ENCODE data around the gene MOCS1.

MOCS1 gene

GRCh38 chr6:39899554-39900295, 34.5 kb downstream of the MOCS1 start:
- no peak for DNase-seq

- DNase-seq, result no peak
Observed at GRCh38 chr6:39898625-39899024, 35.6 kb downstream of the MOCS1 start.

- DNase-seq, result no peak
Observed at GRCh38 chr6:39897698-39898097, 36.6 kb downstream of the MOCS1 start.

- DNase-seq, result no peak
Observed at GRCh38 chr6:39896701-39897100, 37.6 kb downstream of the MOCS1 start.

- DNase-seq, result no peak
Observed at GRCh38 chr6:39893286-39893685, 41.0 kb downstream of the MOCS1 start.

GRCh38 chr6:39892490-39893129, 41.7 kb downstream of the MOCS1 start:
- DNase-seq, result peak; percentile 48

GRCh38 chr6:39891976-39892375, 42.3 kb downstream of the MOCS1 start:
- no peak for DNase-seq

GRCh38 chr6:39891353-39891752, 42.9 kb downstream of the MOCS1 start:
- DNase-seq, result no peak

- DNase-seq, result no peak
Observed at GRCh38 chr6:39889229-39889628, 45.0 kb downstream of the MOCS1 start.

GRCh38 chr6:39887692-39888450, 46.4 kb downstream of the MOCS1 start:
- peak; percentile 99 for DNase-seq

- DNase-seq, result no peak
Observed at GRCh38 chr6:39886871-39887270, 47.4 kb downstream of the MOCS1 start.

- DNase-seq, result no peak
Observed at GRCh38 chr6:39885691-39886090, 48.6 kb downstream of the MOCS1 start.

- DNase-seq, result peak; percentile 95
Observed at GRCh38 chr6:39884696-39885095, 49.6 kb downstream of the MOCS1 start.

GRCh38 chr6:39882531-39882899, 51.7 kb downstream of the MOCS1 start:
- DNase-seq, result peak; percentile 94

- DNase-seq, result peak; percentile 77
Observed at GRCh38 chr6:39881851-39882530, 52.3 kb downstream of the MOCS1 start.

GRCh38 chr6:39880594-39880993, 53.7 kb downstream of the MOCS1 start:
- no peak for DNase-seq

- no peak for DNase-seq
Observed at GRCh38 chr6:39879535-39879934, 54.7 kb downstream of the MOCS1 start.

GRCh38 chr6:39876826-39877225, 57.4 kb downstream of the MOCS1 start:
- DNase-seq, result no peak

- DNase-seq, result no peak
Observed at GRCh38 chr6:39876111-39876510, 58.2 kb downstream of the MOCS1 start.

- no peak for DNase-seq
Observed at GRCh38 chr6:39873439-39873838, 60.8 kb downstream of the MOCS1 start.

- no peak for DNase-seq
Observed at GRCh38 chr6:39870950-39871349, 63.3 kb downstream of the MOCS1 start.

GRCh38 chr6:39867592-39867991, 66.7 kb downstream of the MOCS1 start:
- no peak for DNase-seq
